Activated CD4-positive, alpha-beta T cell treated with anti-CD3 and anti-CD28 coated beads, Interleukin-2, amount 10 ng/mL, durations not matched to agents 24 days and 14 days (primary cell): ENCODE measurements around the gene DFFA. TPM values are rescaled to one million over a fixed set of nuclear protein-coding genes. Genes with fewer than 3 reads are reported as not detected.
"Not testable (repeated sequence)": the region's sequence is repeated elsewhere in the genome, so short reads cannot be mapped to it uniquely, and the experiment has no call there.

ENCODE experiments used
- DNase-seq: peaks from one replicate; pipeline ENCODE4 v3.0.0; 2022
- H3K27ac Mint-ChIP-seq: one replicate; pipeline ENCODE4 v1.8.0; 2022; ENCODE audit warnings: mild to moderate bottlenecking, mixed read lengths
- H3K27me3 Mint-ChIP-seq: one replicate; pipeline ENCODE4 v1.8.0; 2022; ENCODE audit warnings: mixed read lengths
- H3K36me3 Mint-ChIP-seq: one replicate; pipeline ENCODE4 v1.8.0; 2022; ENCODE audit warnings: low read depth, mild to moderate bottlenecking, mixed read lengths
- H3K4me1 Mint-ChIP-seq: one replicate; pipeline ENCODE4 v1.8.0; 2021; ENCODE audit warnings: mixed read lengths
- H3K4me3 Mint-ChIP-seq: one replicate; pipeline ENCODE4 v1.8.0; 2022; ENCODE audit warnings: mild to moderate bottlenecking, moderate library complexity, mixed read lengths
- H3K9me3 Mint-ChIP-seq: one replicate; pipeline ENCODE4 v1.8.0; 2021; ENCODE audit warnings: mixed read lengths
- intact Hi-C: fragments of 100-400 bp; cut with micrococcal nuclease; formaldehyde crosslinking; loops from one replicate; pipeline ENCODE4 v1.15.1; 2023
- total RNA-seq: library from RNA; stranded (reverse); gene quantifications from 2 replicates; pipeline ENCODE4 v1.2.3, GENCODE V29; 2022

Gene DFFA
- total RNA-seq, 1 donor from 2014 or later, result 57.4 TPM

GRCh38 chr1:10510520-10511493 lies 38.5 kb upstream of the DFFA start:
- Mint-ChIP-seq H3K4me3 (peak overlapping the region; percentile 59), H3K9me3 (no peaks in the 10 kb centered on the region), H3K27ac (peak overlapping the region; percentile 87), H3K36me3 (peaks cover 7% of the 10 kb centered on the region), H3K27me3 (no peaks in the 10 kb centered on the region), H3K4me1 (peaks cover 59% of the 10 kb centered on the region)
- intact Hi-C loops, result loop anchor here (1.0 to 10.0 kb wide), 7 partner anchors 16 to 429 kb away; partner anchors contain the start of gene CASZ1
- peak; percentile 93 for DNase-seq

DNA sequence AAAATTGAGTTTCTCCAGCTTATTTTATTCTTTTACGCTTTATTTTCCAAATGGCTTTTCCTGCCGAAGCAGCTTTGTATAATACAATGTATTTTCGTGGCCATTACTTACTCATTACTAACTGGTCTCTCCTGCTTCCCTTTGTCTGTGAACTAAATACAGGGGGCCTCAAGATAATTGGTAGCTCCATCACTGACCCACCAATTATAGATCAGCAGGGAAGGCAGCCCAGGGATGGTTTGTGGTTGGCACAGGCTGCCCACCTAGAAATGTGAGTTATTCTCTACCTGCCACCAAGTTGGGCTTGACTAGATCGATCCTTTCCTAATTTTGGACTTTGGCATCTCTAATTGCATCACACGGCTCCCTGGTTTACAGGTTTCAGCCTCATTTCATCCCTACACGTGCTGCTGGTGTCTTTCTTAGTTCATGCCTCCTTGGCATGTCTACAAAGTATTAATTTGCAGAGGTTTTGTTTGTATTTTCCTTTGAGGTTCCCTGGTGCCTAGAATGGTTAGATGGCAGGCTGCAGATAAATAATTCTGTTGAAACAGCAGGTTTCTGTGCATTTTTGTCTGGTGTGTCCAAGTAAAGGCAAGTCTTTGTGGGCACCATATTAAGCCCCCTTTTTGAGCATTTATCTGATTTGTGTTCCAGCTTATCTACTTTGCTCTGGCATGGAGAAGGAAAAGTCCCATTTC lies 37.6 kb upstream of the DFFA start:
- Mint-ChIP-seq H3K4me3 (peak overlapping the region; percentile 59), H3K27ac (peak overlapping the region; percentile 87), H3K36me3 (peaks cover 4% of the 10 kb centered on the region), H3K9me3 (no peaks in the 10 kb centered on the region), H3K4me1 (peaks cover 53% of the 10 kb centered on the region), H3K27me3 (no peaks in the 10 kb centered on the region)
- intact Hi-C loops, result loop anchor here (1.0 to 10.0 kb wide), 4 partner anchors 125 to 422 kb away; partner anchors contain the start of gene CASZ1
- no peak for DNase-seq

- Mint-ChIP-seq H3K27ac (no peak overlapping the region), H3K27me3 (no peaks in the 10 kb centered on the region), H3K36me3 (peaks cover 3% of the 10 kb centered on the region), H3K4me3 (no peak overlapping the region), H3K4me1 (peaks cover 43% of the 10 kb centered on the region), H3K9me3 (no peaks in the 10 kb centered on the region)
- no peak for DNase-seq
- intact Hi-C loops, result no loop called here
Observed at GRCh38 chr1:10508511-10508951, 36.2 kb upstream of the DFFA start.

DNA sequence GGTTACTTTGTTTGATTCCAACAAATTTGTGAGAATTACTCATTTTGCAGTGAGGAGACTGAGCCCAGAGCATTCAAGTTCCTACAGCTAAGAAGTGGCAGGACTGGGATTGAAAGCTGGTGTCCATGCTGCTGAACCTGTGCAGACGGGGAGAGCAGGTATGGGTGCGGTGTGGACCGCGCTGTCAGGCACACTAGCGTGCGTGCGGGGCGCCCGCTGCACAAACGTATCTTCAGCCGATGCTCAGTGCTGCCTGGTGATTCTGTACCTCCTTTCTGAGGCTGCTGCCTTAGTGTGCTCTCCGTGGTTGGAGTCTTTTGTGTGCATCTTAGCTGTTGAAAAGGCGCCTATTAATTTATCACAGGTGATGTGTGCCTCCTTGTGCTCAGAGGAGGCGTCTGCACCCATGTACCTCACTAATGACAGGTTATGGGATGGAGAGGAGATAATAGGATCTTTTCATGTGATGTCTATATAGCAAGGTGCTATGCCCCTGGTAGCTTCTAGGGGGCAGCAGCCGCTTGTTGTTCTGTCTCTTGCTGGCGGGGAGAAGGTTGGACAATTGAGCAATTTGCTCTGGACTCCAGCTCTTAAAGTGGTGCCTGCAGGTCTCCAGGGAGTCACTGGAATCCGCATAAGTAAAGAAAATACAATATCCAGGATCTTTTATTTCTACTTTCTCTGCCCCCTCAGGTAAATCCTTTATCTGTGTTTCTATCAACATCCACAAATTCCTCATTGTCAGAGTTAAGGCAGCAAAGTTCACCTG lies 35.0 kb upstream of the DFFA start:
- peaks cover 3% of the 10 kb centered on the region for H3K36me3 Mint-ChIP-seq
- H3K4me3 Mint-ChIP-seq, result no peak overlapping the region
- intact Hi-C loops, result no loop called here
- H3K27ac Mint-ChIP-seq, result no peak overlapping the region
- peaks cover 36% of the 10 kb centered on the region for H3K4me1 Mint-ChIP-seq
- no peaks in the 10 kb centered on the region for H3K27me3 Mint-ChIP-seq
- peak; percentile 83 for DNase-seq
- H3K9me3 Mint-ChIP-seq, result no peaks in the 10 kb centered on the region

- H3K36me3 Mint-ChIP-seq, result peaks cover 3% of the 10 kb centered on the region
- intact Hi-C loops, result no loop called here
- no peak overlapping the region for H3K27ac Mint-ChIP-seq
- peaks cover 37% of the 10 kb centered on the region for H3K4me1 Mint-ChIP-seq
- no peaks in the 10 kb centered on the region for H3K27me3 Mint-ChIP-seq
- no peaks in the 10 kb centered on the region for H3K9me3 Mint-ChIP-seq
- DNase-seq, result no peak
- no peak overlapping the region for H3K4me3 Mint-ChIP-seq
Observed at GRCh38 chr1:10506677-10507047, 34.3 kb upstream of the DFFA start.

DNA sequence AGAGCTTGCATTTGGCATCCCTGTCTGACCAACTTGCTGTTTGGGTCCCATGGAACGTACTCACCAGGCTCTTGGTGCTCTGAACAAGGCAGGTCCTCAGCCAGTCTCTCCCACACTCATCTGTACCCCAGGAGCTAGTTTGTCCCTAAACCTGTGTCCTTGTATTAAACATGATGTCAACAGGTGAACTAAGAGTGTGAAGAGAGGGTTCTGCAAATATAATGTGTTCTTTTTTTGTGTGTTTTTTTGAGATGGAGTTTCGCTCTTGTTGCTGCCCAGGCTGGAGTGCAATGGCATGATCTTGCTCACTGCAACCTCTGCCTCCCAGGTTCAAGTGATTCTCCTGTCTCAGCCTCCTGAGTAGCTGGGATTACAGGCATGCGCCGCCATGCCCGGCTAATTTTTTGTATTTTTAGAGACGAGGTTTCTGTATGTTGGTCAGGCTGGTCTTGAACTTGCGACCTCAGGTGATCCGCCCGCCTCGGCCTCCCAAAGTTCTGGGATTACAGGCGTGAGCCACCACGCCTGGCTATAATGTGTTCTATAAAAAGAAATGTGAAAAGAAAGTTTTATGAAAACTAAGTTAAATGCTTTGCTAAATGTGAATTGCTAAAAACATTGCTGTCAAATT lies 33.8 kb upstream of the DFFA start:
- H3K27me3 Mint-ChIP-seq, H3K27ac Mint-ChIP-seq, H3K36me3 Mint-ChIP-seq, H3K9me3 Mint-ChIP-seq, H3K4me3 Mint-ChIP-seq, DNase-seq, intact Hi-C loops: not testable (repeated sequence)
- peaks cover 32% of the 10 kb centered on the region for H3K4me1 Mint-ChIP-seq

DNA sequence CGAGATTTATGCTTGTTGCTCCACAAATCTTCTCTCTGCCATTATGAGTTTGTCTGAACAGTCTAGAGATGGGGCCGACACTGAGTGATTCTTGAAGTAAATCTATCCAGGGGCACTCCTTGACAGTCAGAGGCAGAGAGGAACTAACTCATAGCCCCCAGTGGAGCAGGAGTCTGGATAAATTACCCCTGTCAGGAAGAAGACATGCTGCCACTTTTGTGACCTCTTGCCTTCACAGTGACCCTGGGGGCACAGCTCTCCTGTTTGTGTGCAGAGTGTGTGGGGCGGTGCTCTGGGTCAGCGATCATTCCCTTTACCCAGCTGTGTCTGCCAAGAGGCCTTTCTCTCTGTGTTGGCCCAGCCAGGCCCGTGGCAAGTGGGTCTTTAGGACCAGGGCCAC lies 31.9 kb upstream of the DFFA start:
- intact Hi-C loops, result no loop called here
- Mint-ChIP-seq H3K27ac (no peak overlapping the region), H3K4me3 (no peak overlapping the region), H3K4me1 (peaks cover 21% of the 10 kb centered on the region), H3K27me3 (no peaks in the 10 kb centered on the region), H3K9me3 (no peaks in the 10 kb centered on the region), H3K36me3 (peaks cover 2% of the 10 kb centered on the region)
- no peak for DNase-seq

DNA sequence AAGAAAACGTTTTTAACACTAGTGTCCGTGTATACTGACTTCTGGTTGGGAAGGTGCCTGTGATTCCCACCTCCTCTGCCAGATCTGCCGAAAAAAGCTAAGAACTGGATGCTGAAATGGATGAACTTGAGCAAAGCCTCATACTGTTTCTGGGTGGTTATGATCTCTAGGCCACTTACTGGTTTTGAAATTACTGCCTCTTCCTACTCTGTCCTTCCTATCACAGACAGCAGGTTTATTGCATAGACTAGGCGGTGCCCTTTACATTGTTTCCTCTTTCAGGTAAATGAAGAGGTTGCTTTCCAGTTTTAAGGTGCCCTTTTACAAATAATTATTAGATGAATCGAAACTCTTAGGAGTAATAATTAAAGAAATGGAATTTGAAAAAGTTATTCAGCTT lies 29.9 kb upstream of the DFFA start:
- H3K4me1 Mint-ChIP-seq, result peaks cover 29% of the 10 kb centered on the region
- H3K9me3 Mint-ChIP-seq, result no peaks in the 10 kb centered on the region
- no peak overlapping the region for H3K4me3 Mint-ChIP-seq
- H3K27ac Mint-ChIP-seq, result no peak overlapping the region
- peaks cover 3% of the 10 kb centered on the region for H3K36me3 Mint-ChIP-seq
- H3K27me3 Mint-ChIP-seq, result no peaks in the 10 kb centered on the region
- intact Hi-C loops, result no loop called here
- no peak for DNase-seq

- H3K4me3 Mint-ChIP-seq, result peak overlapping the region; percentile 8
Observed at GRCh38 chr1:10498231-10498630, 25.9 kb upstream of the DFFA start.

DNA sequence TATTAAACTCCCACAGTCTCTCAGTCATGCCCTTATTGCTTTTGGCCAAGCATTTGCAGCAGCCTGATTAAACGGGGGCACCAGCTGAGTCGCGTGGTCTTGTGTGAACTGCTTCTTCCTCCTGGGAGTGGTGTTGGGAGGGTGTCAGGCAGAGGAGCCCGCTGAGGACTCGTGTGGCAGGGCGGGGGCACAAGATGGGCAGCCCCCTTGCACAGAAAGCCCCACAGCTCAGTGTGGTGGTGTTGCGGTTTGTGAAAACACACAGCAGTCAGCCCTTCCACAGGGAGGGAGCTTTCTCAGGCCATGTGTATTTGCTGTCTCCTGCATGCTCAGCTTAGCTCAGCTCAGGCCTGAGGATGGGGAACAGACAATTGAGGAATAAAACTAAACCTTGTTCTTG lies 24.8 kb upstream of the DFFA start:
- no peaks in the 10 kb centered on the region for H3K27me3 Mint-ChIP-seq
- intact Hi-C loops, result loop anchor here (5.0 to 10.0 kb wide), 4 partner anchors 195 to 515 kb away; partner anchors contain the start of genes KIF1B and TARDBP

More at GRCh38 chr1:10498231-10498630, 25.9 kb upstream of the DFFA start:
- Mint-ChIP-seq H3K27ac (peak overlapping the region; percentile 79), H3K27me3 (no peaks in the 10 kb centered on the region), H3K4me1 (peaks cover 50% of the 10 kb centered on the region), H3K36me3 (peaks cover 10% of the 10 kb centered on the region), H3K9me3 (no peaks in the 10 kb centered on the region)
- intact Hi-C loops, result loop anchor here (5.0 to 10.0 kb wide), 4 partner anchors 194 to 514 kb away; partner anchors contain the start of genes KIF1B and TARDBP
- no peak for DNase-seq

GRCh38 chr1:10495952-10496351 lies 23.6 kb upstream of the DFFA start:
- peaks cover 47% of the 10 kb centered on the region for H3K4me1 Mint-ChIP-seq
- DNase-seq, result peak; percentile 78
- H3K27ac Mint-ChIP-seq, result peak overlapping the region; percentile 91
- no peaks in the 10 kb centered on the region for H3K9me3 Mint-ChIP-seq
- intact Hi-C loops, result loop anchor here (1.0 to 10.0 kb wide), 7 partner anchors 15 to 516 kb away; partner anchors contain the start of genes KIF1B and TARDBP
- H3K27me3 Mint-ChIP-seq, result no peaks in the 10 kb centered on the region
- peak overlapping the region; percentile 85 for H3K4me3 Mint-ChIP-seq
- peaks cover 10% of the 10 kb centered on the region for H3K36me3 Mint-ChIP-seq

More for the DNA sequence above, 24.8 kb upstream of the DFFA start:
- Mint-ChIP-seq H3K27ac (no peak overlapping the region), H3K9me3 (no peaks in the 10 kb centered on the region), H3K36me3 (peaks cover 10% of the 10 kb centered on the region), H3K4me3 (no peak overlapping the region), H3K4me1 (peaks cover 51% of the 10 kb centered on the region)
- DNase-seq, result no peak

DNA sequence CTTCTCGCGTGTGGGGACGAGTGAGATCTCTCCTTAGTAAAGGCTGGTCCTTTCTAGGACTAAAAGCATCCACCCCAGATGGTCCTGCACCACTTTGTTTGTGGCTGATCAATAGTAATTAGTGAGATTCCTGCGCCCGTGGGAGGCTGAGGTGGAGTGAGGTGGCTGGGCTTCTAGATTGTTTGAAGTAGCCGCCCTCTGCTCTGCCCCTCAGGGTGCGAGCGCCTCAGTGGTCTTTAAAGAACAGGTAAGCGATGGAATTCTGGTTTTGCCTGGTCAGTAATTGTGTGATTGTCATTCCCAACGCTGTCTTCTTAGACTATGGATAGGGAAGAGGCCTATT lies 23.1 kb upstream of the DFFA start:
- no peak for DNase-seq
- no peaks in the 10 kb centered on the region for H3K9me3 Mint-ChIP-seq
- H3K4me3 Mint-ChIP-seq, result peak overlapping the region; percentile 85
- intact Hi-C loops, result loop anchor here (1.0 to 10.0 kb wide), 7 partner anchors 16 to 517 kb away; partner anchors contain the start of genes KIF1B and TARDBP
- peak overlapping the region; percentile 91 for H3K27ac Mint-ChIP-seq
- no peaks in the 10 kb centered on the region for H3K27me3 Mint-ChIP-seq
- peaks cover 10% of the 10 kb centered on the region for H3K36me3 Mint-ChIP-seq
- H3K4me1 Mint-ChIP-seq, result peaks cover 47% of the 10 kb centered on the region
